Smooth muscle cell (in vitro differentiated cells): ENCODE results near the gene ANKRD33B. TPM values are rescaled to one million over a fixed set of nuclear protein-coding genes. Genes with fewer than 3 reads are reported as not detected.
"Not testable (repeated sequence)": the region's sequence is repeated elsewhere in the genome, so short reads cannot be mapped to it uniquely, and the experiment has no call there.

Source experiments
- DNase-seq: peaks from one replicate; lab custom pipeline; 2025; ENCODE audit not compliant: unreplicated experiment; lab: John Stamatoyannopoulos, UW
- H2AFZ ChIP-seq: fragments of 200-600 bp; sonication (generic); 2 replicates; pipeline ENCODE4 v1.6.0; 2016; ENCODE audit warnings: antibody characterized with exemption, low read depth, mild to moderate bottlenecking
- H3F3A ChIP-seq: fragments of 200-600 bp; sonication (generic); 2 replicates; pipeline ENCODE4 v1.6.0; 2017; ENCODE audit warnings: antibody characterized with exemption, low read depth
- H3K27ac ChIP-seq: fragments of 200-600 bp; sonication (generic); 2 replicates; pipeline ENCODE4 v1.5.1; 2016; ENCODE audit warnings: low read depth, mild to moderate bottlenecking
- H3K27me3 ChIP-seq: fragments of 200-600 bp; sonication (generic); 2 replicates; pipeline ENCODE4 v1.6.1; 2016; ENCODE audit warnings: low read depth, mild to moderate bottlenecking
- H3K36me3 ChIP-seq: fragments of 200-600 bp; sonication (generic); 2 replicates; pipeline ENCODE4 v1.5.1; 2016; ENCODE audit warnings: low read depth
- H3K4me1 ChIP-seq: fragments of 200-600 bp; sonication (generic); 2 replicates; pipeline ENCODE4 v1.5.1; 2016; ENCODE audit warnings: low read depth
- H3K4me2 ChIP-seq: fragments of 200-600 bp; sonication (generic); 2 replicates; pipeline ENCODE4 v1.6.0; 2016; ENCODE audit warnings: mild to moderate bottlenecking
- H3K4me3 ChIP-seq: fragments of 200-600 bp; sonication (generic); 2 replicates; pipeline ENCODE4 v1.5.1; 2016; ENCODE audit warnings: mild to moderate bottlenecking
- H3K79me2 ChIP-seq: fragments of 200-600 bp; sonication (generic); 2 replicates; pipeline ENCODE4 v1.6.0; 2016; ENCODE audit warnings: low read depth, mild to moderate bottlenecking
- H3K9ac ChIP-seq: fragments of 200-600 bp; sonication (generic); 2 replicates; pipeline ENCODE4 v1.6.0; 2016; ENCODE audit warnings: low read depth
- H3K9me3 ChIP-seq: fragments of 200-600 bp; sonication (generic); replicated peaks from 2 replicates; pipeline ENCODE4 v1.5.1; 2016; ENCODE audit warnings: low read depth
- H4K20me1 ChIP-seq: fragments of 200-600 bp; sonication (generic); 2 replicates; pipeline ENCODE4 v1.6.0; 2016; ENCODE audit warnings: low read depth
- WGBS: methylation state at CpG from one replicate; pipeline ENCODE4 v1.1.7; 2016; ENCODE audit warnings: low lambda C conversion rate; 5-methylcytosine and 5-hydroxymethylcytosine counted together
- polyA plus RNA-seq: library from polyadenylated mRNA; unstranded; fragments of >200 nt; fragmentation: Nextera tagmentation; extraction: Ambion mirVana; gene quantifications from 2 replicates; pipeline ENCODE4 v1.2.1, GENCODE V29; 2016
- total RNA-seq: library from RNA; depleted of rRNA; stranded (reverse); fragments of >200 nt; gene quantifications from 2 replicates; pipeline ENCODE4 v1.2.3, GENCODE V29; 2014
- TF ChIP-seq, protein P1 (sequence below): fragments of 200-600 bp; sonication (generic); IDR thresholded peaks from 2 replicates; pipeline ENCODE4 v1.5.1; 2017; ENCODE audit warnings: borderline replicate concordance, mild to moderate bottlenecking, antibody characterized with exemption; ENCODE audit not compliant: insufficient read depth, poor library complexity, severe bottlenecking

The ANKRD33B gene
- total and polyA plus RNA-seq, 2 experiments from 2014 or later = 1.2 to 2.2 TPM

DNA sequence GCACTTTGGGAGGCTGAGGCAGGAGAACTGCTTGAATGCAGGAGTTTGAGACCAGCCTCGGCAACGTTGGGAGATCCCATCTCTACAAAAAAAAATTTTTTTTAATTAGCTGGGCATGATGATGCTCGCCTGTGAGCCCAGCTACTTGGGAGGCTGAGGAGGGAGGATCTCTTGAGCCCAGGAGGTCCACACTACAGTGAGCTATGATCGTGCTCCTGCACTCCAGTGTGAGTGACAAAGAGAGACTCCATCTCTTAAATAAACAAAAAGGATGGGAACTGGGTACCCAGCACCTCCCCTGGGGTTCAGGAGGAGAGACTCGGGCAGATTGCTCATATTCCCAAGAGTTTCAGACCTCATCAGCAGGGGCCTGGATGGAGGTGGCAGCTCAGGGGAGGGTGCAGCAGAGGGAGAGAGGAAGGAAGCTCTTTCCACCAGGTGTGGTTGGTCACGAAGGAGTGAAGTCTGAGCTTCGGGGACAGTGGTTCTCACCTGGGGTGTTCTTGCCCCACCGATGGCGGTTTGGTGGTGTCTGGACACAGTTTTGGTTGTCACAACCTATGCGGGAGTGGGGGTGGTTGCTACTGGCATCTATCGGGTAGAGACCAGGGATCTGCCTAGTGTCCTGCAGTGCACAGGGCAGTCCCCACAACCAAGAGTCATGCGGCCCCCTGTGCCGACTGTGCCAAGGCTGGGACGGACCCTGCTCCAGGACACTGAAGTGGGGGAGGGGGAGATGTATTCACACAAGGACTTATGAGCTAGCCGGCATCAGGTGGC lies 72.7 kb downstream of the ANKRD33B start:
- H3K27me3 ChIP-seq = no peaks in the 10 kb centered on the region
- H3K9ac ChIP-seq = no peak overlapping the region
- peaks cover 3% of the 10 kb centered on the region for H4K20me1 ChIP-seq
- no peak overlapping the region for H3K4me3 ChIP-seq
- H3K27ac ChIP-seq = no peak overlapping the region
- H2AFZ ChIP-seq = no peak overlapping the region
- H3K9me3 ChIP-seq = no peaks in the 10 kb centered on the region
- no peaks in the 10 kb centered on the region for H3K79me2 ChIP-seq
- no peaks in the 10 kb centered on the region for H3K36me3 ChIP-seq
- no peak for DNase-seq
- H3F3A ChIP-seq = no peaks in the 10 kb centered on the region
- H3K4me2 ChIP-seq = no peak overlapping the region
- TF ChIP-seq, protein P1, sequence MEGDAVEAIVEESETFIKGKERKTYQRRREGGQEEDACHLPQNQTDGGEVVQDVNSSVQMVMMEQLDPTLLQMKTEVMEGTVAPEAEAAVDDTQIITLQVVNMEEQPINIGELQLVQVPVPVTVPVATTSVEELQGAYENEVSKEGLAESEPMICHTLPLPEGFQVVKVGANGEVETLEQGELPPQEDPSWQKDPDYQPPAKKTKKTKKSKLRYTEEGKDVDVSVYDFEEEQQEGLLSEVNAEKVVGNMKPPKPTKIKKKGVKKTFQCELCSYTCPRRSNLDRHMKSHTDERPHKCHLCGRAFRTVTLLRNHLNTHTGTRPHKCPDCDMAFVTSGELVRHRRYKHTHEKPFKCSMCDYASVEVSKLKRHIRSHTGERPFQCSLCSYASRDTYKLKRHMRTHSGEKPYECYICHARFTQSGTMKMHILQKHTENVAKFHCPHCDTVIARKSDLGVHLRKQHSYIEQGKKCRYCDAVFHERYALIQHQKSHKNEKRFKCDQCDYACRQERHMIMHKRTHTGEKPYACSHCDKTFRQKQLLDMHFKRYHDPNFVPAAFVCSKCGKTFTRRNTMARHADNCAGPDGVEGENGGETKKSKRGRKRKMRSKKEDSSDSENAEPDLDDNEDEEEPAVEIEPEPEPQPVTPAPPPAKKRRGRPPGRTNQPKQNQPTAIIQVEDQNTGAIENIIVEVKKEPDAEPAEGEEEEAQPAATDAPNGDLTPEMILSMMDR = no peak
- no peaks in the 10 kb centered on the region for H3K4me1 ChIP-seq
- 86% methylated on average over 15 of the region's 15 CpGs for WGBS

DNA sequence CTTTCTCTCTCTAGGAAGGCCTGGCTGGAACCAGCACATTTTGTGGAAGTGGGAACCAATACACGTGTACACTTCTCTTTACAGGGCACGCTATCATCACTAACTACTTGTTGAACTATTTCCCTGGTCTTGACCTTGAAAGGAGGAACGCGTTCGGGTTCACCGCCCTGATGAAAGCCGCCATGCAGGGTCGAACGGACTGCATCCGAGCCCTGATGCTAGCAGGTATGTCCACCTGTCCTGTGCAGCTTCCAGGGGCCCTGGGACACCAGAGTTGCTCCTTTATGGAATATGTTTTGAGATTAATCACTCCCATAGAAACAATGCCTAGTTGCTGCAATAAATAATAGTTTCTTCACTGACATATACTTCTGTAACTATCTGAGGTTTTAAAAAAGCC lies 74.1 kb downstream of the ANKRD33B start:
- Histone ChIP-seq H2AFZ (no peak overlapping the region), H3K4me3 (no peak overlapping the region), H3K9me3 (no peaks in the 10 kb centered on the region), H3F3A (no peaks in the 10 kb centered on the region), H3K4me1 (no peaks in the 10 kb centered on the region), H3K4me2 (no peak overlapping the region), H3K27ac (no peak overlapping the region), H3K36me3 (no peaks in the 10 kb centered on the region), H4K20me1 (peaks cover 3% of the 10 kb centered on the region), H3K9ac (no peak overlapping the region), H3K79me2 (no peaks in the 10 kb centered on the region), H3K27me3 (no peaks in the 10 kb centered on the region)
- DNase-seq = no peak
- WGBS = 84% methylated on average over 10 of the region's 10 CpGs
- TF ChIP-seq, protein P1 = no peak

DNA sequence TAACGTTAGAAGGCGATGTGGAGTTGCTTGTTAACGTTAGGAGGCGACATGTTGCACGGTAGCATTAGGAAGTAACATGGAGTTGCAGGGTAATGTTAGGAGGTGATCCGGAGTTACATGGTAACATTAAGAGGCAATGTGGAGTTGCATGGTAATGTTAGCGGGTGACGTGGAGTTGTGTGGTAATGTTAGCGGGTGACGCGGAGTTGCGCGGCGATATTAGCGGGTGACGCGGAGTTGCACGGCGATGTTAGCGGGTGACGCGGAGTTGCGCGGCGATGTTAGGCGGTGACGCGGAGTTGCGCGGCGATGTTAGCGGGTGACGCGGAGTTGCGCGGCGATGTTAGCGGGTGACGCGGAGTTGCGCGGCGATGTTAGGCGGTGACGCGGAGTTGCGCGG lies 74.9 kb downstream of the ANKRD33B start:
- H3K79me2 ChIP-seq, H3K36me3 ChIP-seq, H3K9me3 ChIP-seq, H3K9ac ChIP-seq, H2AFZ ChIP-seq, DNase-seq, H3K27ac ChIP-seq, H4K20me1 ChIP-seq, H3F3A ChIP-seq, H3K4me3 ChIP-seq, H3K4me1 ChIP-seq, H3K4me2 ChIP-seq, H3K27me3 ChIP-seq: not testable (repeated sequence)
- WGBS = 94% methylated on average over 21 of the region's 48 CpGs

DNA sequence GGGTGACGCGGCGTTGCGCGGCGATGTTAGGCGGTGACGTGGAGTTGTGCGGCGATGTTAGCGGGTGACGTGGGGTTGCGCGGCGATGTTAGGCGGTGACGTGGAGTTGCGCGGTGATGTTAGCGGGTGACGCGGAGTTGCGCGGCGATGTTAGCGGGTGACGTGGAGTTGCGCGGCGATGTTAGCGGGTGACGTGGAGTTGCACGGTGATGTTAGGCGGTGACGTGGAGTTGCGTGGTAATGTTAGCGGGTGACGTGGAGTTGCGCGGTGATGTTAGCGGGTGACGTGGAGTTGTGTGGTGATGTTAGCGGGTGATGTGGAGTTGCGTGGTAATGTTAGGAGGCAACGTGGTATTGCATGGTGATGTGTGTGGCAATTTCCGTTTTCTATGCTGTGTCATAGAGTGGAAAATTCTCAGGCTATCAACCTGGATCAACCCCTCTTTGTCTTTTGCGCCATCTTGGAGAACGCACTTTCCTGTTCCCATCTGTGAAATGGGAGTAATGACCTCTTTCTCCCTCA lies 76.0 kb downstream of the ANKRD33B start:
- H3F3A ChIP-seq = no peaks in the 10 kb centered on the region
- no peaks in the 10 kb centered on the region for H3K36me3 ChIP-seq
- H3K79me2 ChIP-seq = no peaks in the 10 kb centered on the region
- no peak overlapping the region for H3K4me3 ChIP-seq
- 99% methylated on average over 5 of the region's 48 CpGs for WGBS
- no peaks in the 10 kb centered on the region for H3K4me1 ChIP-seq
- no peak overlapping the region for H3K27ac ChIP-seq
- H4K20me1 ChIP-seq = peaks cover 3% of the 10 kb centered on the region
- H3K27me3 ChIP-seq = no peaks in the 10 kb centered on the region
- H3K9ac ChIP-seq = no peak overlapping the region
- no peak for DNase-seq
- no peak overlapping the region for H3K4me2 ChIP-seq
- TF ChIP-seq, protein P1 = no peak
- H2AFZ ChIP-seq = no peak overlapping the region
- H3K9me3 ChIP-seq = no peaks in the 10 kb centered on the region
